Measurements from ENCODE around the gene PHF20.
A peak's percentile ranks its signal among the peaks of the same experiment; 100 is the strongest.
"Not testable (repeated sequence)": the region's sequence is repeated elsewhere in the genome, so short reads cannot be mapped to it uniquely, and the experiment has no call there.

The PHF20 gene

GRCh38 chr20:35985806-35986205 lies 214.0 kb downstream of the PHF20 start:
- FAIRE-seq, result no peak

- no peak for FAIRE-seq
Measured at GRCh38 chr20:35988910-35989463, 217.2 kb downstream of the PHF20 start.

DNA sequence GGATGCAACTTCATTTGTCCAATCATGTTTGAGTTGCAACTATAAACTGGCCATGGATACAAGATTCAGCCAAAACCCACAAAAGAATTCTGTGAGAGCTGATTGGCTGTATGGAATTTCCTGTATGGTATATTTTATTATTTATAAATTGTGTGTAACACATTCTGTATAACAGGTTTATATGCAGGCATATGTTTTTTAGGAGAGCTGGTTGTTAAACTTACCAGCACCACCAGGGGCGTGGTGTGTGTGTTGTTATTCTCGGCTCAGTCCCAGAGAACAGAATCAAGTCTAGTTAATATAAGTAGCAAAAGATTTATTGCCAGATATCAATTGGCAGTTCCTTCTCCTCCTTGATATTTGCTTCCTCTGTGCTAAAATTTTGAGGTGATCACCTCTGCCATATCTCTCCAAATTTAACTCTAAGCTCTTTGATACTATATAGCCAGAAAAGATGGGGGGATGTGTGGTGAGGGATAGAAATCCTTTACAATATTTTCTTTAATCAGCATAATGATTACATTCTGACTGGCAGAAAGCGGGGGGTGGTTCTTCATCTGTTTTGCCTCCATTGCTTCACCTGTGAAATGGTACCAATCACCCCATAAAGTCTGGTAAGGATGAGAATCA lies 219.4 kb downstream of the PHF20 start:
- FAIRE-seq, result peak; percentile 31

GRCh38 chr20:35992713-35993335 lies 221.0 kb downstream of the PHF20 start:
- FAIRE-seq, result peak; percentile 49

GRCh38 chr20:35994994-35995453 lies 223.2 kb downstream of the PHF20 start:
- no peak for FAIRE-seq

DNA sequence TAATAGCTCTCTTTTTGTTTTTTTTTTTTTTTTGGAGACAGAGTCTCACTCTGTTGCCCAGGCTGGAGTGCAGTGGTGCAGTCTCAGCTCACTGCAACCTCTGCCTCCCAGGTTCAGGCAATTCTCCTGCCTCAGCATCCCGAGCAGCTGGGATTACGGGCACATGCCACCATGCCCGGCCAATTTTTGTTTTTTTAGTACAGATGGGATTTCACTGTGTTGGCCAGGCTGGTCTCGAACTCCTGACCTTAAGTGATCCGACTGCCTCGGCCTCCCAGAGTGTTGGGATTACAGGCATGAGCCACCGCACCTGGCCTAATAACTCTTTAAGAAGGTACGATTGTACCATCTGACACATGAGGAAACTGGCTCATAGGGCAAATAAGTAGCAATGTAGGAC lies 224.7 kb downstream of the PHF20 start:
- not testable (repeated sequence) for FAIRE-seq

All from TTC549 (cell line).